Measurements from ENCODE around the gene MYO18B. TPM values are rescaled to one million over a fixed set of nuclear protein-coding genes. Genes with fewer than 3 reads are reported as not detected.

Gene MYO18B
- total RNA-seq, 4 donors from 2014 or later = under 0.01 to 0.50 (median 0.13) TPM

DNA sequence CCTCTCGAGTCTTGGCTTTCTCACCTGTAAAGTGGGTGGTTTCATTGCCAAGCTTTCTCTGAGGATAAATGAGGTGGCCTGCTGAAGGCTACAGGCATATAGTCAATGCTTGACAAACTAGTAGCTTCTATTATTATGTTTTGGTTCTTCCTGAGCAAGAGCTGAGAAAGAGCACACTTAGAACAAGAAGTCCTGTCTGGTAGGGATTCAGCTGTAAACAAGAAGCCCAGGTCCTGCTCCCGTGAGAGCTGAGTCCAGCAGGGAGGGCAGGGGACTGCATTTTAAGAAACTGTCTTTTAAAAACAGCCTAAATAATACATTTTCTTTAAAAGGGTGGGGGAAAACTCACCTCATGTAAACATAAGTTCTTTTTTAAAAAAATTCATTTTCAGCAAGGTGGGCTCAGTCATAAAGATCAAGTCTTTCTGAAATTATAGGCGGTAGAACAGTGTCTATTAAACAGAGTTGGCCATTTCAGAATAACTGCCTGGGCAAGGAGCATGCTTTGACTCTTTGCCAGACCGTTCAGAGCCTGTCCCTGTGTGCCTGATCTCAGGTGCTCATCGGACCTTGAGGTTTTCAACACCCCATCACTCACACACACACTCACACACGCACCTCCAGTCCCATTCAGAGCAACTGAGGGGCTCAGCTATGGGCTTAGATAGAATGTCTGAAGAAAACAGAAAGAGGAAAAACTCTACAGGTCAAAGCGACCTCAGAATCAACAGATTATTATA lies 29.2 kb upstream of the MYO18B start:
- TF ChIP-seq EP300 (IDR thresholded peaks at IDR 0.05) = no peak
- TF ChIP-seq POLR2AphosphoS5 (IDR thresholded peaks at IDR 0.05) = no peak
- TF ChIP-seq POLR2A (IDR thresholded peaks at IDR 0.05; ENCODE audit: low read depth) = no peak
- TF ChIP-seq, protein P1, sequence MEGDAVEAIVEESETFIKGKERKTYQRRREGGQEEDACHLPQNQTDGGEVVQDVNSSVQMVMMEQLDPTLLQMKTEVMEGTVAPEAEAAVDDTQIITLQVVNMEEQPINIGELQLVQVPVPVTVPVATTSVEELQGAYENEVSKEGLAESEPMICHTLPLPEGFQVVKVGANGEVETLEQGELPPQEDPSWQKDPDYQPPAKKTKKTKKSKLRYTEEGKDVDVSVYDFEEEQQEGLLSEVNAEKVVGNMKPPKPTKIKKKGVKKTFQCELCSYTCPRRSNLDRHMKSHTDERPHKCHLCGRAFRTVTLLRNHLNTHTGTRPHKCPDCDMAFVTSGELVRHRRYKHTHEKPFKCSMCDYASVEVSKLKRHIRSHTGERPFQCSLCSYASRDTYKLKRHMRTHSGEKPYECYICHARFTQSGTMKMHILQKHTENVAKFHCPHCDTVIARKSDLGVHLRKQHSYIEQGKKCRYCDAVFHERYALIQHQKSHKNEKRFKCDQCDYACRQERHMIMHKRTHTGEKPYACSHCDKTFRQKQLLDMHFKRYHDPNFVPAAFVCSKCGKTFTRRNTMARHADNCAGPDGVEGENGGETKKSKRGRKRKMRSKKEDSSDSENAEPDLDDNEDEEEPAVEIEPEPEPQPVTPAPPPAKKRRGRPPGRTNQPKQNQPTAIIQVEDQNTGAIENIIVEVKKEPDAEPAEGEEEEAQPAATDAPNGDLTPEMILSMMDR (IDR thresholded peaks at IDR 0.05) = no peak
- H3K36me3 ChIP-seq = peaks cover 0 to 23% (median 3%) of the 10 kb centered on the region in 4 donors
- no peak overlapping the region for H3K27ac ChIP-seq (replicated peaks in 1 of 4)
- WGBS = 91% methylated on average over 7 of the region's 7 CpGs
- no peaks in the 10 kb centered on the region for H3K27me3 ChIP-seq
- no peak overlapping the region for H3K4me3 ChIP-seq
- H3K9me3 ChIP-seq = no peaks in the 10 kb centered on the region
- no peak for DNase-seq (ENCODE audit: extremely low spot score)
- intact Hi-C loops (cut with DNase I) = no loop called here
- no peaks in the 10 kb centered on the region for H3K4me1 ChIP-seq

DNA sequence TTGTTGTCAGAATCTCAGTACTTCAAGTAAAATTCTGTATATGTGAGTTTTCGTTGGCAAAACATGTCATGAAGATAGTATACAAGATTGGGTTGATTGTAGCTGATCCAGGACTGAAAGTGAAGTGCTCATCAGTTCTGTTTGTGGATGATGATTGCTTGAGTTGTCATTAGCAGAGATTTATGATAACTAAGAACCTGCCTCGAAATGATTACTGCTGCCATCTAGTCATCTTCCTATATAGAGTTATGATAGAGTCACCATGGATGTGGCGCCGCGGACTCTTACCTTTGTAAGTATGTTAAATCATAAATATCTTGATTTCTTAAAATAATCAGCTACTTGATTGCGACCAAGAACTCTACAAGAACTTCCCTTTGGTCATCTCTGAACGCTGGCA lies 27.9 kb upstream of the MYO18B start:
- WGBS = 96% methylated on average over 7 of the region's 7 CpGs
- no peak for TF ChIP-seq EP300 (IDR thresholded peaks at IDR 0.05)
- no peak for TF ChIP-seq POLR2A (IDR thresholded peaks at IDR 0.05; ENCODE audit: low read depth)
- TF ChIP-seq, protein P1 (IDR thresholded peaks at IDR 0.05) = no peak
- TF ChIP-seq POLR2AphosphoS5 (IDR thresholded peaks at IDR 0.05) = no peak
- Histone ChIP-seq H3K27me3 (no peaks in the 10 kb centered on the region), H3K36me3 (peaks cover 0 to 15% (median 2%) of the 10 kb centered on the region in 4 donors), H3K27ac (replicated peaks in 1 of 4) (no peak overlapping the region), H3K9me3 (no peaks in the 10 kb centered on the region), H3K4me1 (no peaks in the 10 kb centered on the region), H3K4me3 (no peak overlapping the region)
- no peak for DNase-seq (ENCODE audit: extremely low spot score)
- intact Hi-C loops (cut with DNase I) = no loop called here

GRCh38 chr22:25714739-25715138 lies 27.2 kb upstream of the MYO18B start:
- intact Hi-C loops (cut with DNase I) = no loop called here
- Histone ChIP-seq H3K36me3 (peaks cover 0 to 15% (median 2%) of the 10 kb centered on the region in 4 donors), H3K4me1 (no peaks in the 10 kb centered on the region), H3K9me3 (no peaks in the 10 kb centered on the region), H3K27me3 (no peaks in the 10 kb centered on the region), H3K4me3 (no peak overlapping the region), H3K27ac (replicated peaks in 1 of 4) (no peak overlapping the region)
- TF ChIP-seq POLR2A (IDR thresholded peaks at IDR 0.05; ENCODE audit: low read depth) (no peak), POLR2AphosphoS5 (IDR thresholded peaks at IDR 0.05) (no peak), EP300 (IDR thresholded peaks at IDR 0.05) (no peak)
- TF ChIP-seq, protein P1 (IDR thresholded peaks at IDR 0.05) = no peak
- no peak for DNase-seq (ENCODE audit: extremely low spot score)
- 91% methylated on average over 5 of the region's 6 CpGs for WGBS

DNA sequence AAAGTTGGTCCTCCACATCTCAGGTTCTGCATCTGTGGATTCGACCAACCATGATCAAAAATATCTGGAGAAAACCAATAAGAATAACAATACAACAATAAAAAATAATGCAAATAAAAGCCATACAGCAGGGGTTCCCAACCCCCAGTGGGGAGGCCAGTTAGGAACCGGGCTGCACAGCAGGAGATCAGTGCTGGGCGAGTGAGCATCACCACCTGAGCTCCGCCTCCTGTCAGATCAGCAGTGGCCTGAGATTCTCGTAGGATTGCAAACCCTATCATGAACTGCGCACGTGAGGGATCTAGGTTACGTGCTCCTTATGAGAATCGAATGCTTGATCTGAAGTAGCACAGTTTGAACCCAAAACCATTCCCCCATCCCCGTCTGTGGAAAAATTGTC lies 25.4 kb upstream of the MYO18B start:
- intact Hi-C loops (cut with DNase I) = no loop called here
- 93% methylated on average over 10 of the region's 10 CpGs for WGBS
- Histone ChIP-seq H3K27me3 (no peaks in the 10 kb centered on the region), H3K4me3 (no peak overlapping the region), H3K9me3 (no peaks in the 10 kb centered on the region), H3K36me3 (peaks cover 0 to 12% (median 2%) of the 10 kb centered on the region in 4 donors), H3K27ac (replicated peaks in 1 of 4) (no peak overlapping the region), H3K4me1 (no peaks in the 10 kb centered on the region)
- no peak for TF ChIP-seq EP300 (IDR thresholded peaks at IDR 0.05)
- no peak for TF ChIP-seq POLR2AphosphoS5 (IDR thresholded peaks at IDR 0.05)
- TF ChIP-seq POLR2A (IDR thresholded peaks at IDR 0.05; ENCODE audit: low read depth) = no peak
- TF ChIP-seq, protein P1 (IDR thresholded peaks at IDR 0.05) = no peak
- no peak for DNase-seq (ENCODE audit: extremely low spot score)

All from esophagus muscularis mucosa (tissue), 4 donors.